ENCODE data around the gene MAD1L1. TPM values are rescaled to one million over a fixed set of nuclear protein-coding genes. Genes with fewer than 3 reads are reported as not detected.

The MAD1L1 gene
- total and polyA plus RNA-seq, 5 donors from 2014 or later, result 225 to 380 (median 300) TPM

DNA sequence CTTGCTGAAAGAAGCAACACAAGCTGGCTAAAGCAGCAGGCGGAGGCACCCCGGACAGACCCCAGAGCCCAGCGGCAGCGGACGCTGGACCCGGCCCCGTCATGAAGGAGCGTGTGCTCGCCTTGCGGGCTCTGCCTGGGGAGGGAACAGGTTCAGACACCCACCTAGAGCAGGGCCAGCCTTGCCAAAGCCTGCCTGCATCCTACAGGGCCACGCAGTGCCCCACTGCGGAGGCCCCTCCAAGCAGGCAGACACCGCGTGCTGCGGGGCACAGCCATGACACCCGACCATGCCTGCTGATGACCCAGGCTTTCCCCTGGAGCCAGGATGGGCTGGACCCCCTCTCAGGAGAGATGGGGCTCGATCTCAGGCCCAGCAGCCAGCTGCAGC, 91.7 kb downstream of the MAD1L1 start:
- Mint-ChIP-seq H3K4me3 (no peak overlapping the region), H3K27me3 (no peaks in the 10 kb centered on the region), H3K4me1 (peaks cover 0 to 22% (median 1%) of the 10 kb centered on the region in 4 donors), H3K36me3 (peaks cover 22% of the 10 kb centered on the region), H3K27ac (no peak overlapping the region), H3K9me3 (no peaks in the 10 kb centered on the region)
- Histone ChIP-seq H3K27me3 (ENCODE audit: control insufficient read depth, insufficient read depth, low read length) (no peaks in the 10 kb centered on the region), H3K36me3 (ENCODE audit: control insufficient read depth, insufficient read depth, low read length) (peaks cover 14% of the 10 kb centered on the region), H3K9me3 (ENCODE audit: control insufficient read depth in 2 of 2, low read length in 2 of 2) (no peaks in the 10 kb centered on the region), H3K4me3 (ENCODE audit: low read depth, low read length) (no peak overlapping the region), H3K4me1 (ENCODE audit: control insufficient read depth, insufficient read depth, low read length, poor library complexity, severe bottlenecking) (peaks cover 10% of the 10 kb centered on the region), H3K27ac (ENCODE audit: insufficient read depth, low read length, poor library complexity, severe bottlenecking) (no peak overlapping the region)
- DNase-seq (no peak), ATAC-seq (ENCODE audit: low read depth in 2 of 2) (no peak)

DNA sequence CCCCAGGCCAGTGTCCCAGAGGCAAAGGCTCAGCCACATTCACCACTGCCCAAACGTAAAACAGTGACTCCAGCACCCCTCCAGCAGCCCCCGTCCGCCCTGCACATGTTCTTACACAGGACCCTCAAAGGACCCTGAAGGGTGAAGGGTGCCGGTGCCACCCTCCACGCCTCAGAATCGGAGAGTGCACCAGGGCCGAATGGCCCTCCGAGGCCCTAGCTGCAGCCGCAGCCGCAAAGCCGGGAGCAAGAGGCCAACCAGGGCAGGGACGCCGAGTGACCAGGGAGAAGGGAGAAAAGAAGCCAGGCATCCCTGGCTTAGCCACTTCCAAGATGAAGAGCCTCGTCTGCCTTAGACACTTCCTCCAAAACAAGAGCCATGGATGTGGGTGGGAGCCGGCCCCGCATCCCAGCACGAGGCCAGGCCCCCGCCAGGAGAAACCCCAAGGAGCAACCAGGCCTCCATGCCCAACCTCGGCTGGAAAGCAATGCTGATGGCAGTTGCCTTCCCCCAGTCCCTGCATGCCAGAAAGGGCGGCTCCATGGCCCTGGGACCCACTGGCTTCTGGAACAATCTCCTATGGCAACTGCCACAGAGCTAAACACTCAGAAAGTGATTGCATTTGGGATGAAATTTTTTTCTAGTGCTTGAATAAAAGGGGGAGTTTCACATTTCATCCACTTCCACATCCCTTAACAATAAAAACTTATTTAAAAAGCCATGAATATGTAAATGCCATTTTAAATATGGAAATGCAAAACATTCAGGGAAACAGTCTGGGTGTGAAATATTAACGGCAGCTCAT, 92.3 kb downstream of the MAD1L1 start:
- H3K27me3 Mint-ChIP-seq, result no peaks in the 10 kb centered on the region
- no peak for ATAC-seq (ENCODE audit: low read depth in 2 of 2)
- no peak for DNase-seq
- Histone ChIP-seq H3K27ac (ENCODE audit: insufficient read depth, low read length, poor library complexity, severe bottlenecking) (no peak overlapping the region), H3K4me3 (ENCODE audit: low read depth, low read length) (no peak overlapping the region), H3K27me3 (ENCODE audit: control insufficient read depth, insufficient read depth, low read length) (no peaks in the 10 kb centered on the region), H3K36me3 (ENCODE audit: control insufficient read depth, insufficient read depth, low read length) (peaks cover 8% of the 10 kb centered on the region), H3K4me1 (ENCODE audit: control insufficient read depth, insufficient read depth, low read length, poor library complexity, severe bottlenecking) (peaks cover 10% of the 10 kb centered on the region), H3K9me3 (ENCODE audit: control insufficient read depth in 2 of 2, low read length in 2 of 2) (no peaks in the 10 kb centered on the region)
- no peaks in the 10 kb centered on the region for H3K9me3 Mint-ChIP-seq
- H3K4me1 Mint-ChIP-seq, result peaks cover 0 to 22% (median 1%) of the 10 kb centered on the region in 4 donors
- H3K4me3 Mint-ChIP-seq, result no peak overlapping the region
- H3K27ac Mint-ChIP-seq, result peak overlapping the region in 1 of 3 donors; percentile 83
- peaks cover 18% of the 10 kb centered on the region for H3K36me3 Mint-ChIP-seq

DNA sequence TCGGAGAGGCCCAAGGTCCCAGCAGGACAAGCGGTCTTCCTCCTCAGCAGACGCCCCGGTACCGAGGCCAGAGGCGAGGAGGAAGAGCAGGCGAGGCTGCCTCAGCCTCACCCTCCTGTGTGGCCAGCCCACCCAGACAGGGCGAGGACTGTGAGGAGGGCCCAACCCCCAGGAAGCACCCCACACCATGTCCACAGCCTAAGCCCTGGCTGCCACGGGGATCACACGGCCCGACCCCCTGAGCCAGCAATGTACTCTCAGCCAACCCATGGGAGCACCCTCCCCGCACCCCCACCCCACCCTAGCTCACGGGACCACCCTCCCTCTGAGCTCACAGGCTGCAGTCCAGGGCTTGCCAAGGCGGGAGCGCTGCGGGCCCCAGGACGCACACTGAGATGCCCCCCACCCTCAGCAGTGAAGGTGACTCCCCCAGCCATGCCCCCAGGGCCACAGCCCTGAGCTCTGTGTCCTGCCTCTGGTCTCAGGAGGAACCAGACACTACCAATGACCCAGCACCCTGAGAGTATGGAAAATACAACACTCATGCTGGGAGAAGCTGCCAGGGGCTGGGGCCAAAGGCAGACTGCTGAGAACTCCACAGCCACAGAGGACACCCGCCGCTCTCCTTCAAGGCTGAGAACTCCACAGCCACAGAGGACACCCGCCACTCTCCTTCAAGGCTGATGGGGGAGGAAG, 93.6 kb downstream of the MAD1L1 start:
- Mint-ChIP-seq H3K4me1 (peaks cover 0 to 22% (median 1%) of the 10 kb centered on the region in 4 donors), H3K27ac (no peak overlapping the region), H3K36me3 (peaks cover 18% of the 10 kb centered on the region), H3K4me3 (no peak overlapping the region), H3K27me3 (no peaks in the 10 kb centered on the region), H3K9me3 (no peaks in the 10 kb centered on the region)
- Histone ChIP-seq H3K4me3 (ENCODE audit: low read depth, low read length) (no peak overlapping the region), H3K4me1 (ENCODE audit: control insufficient read depth, insufficient read depth, low read length, poor library complexity, severe bottlenecking) (peaks cover 10% of the 10 kb centered on the region), H3K9me3 (ENCODE audit: control insufficient read depth in 2 of 2, low read length in 2 of 2) (no peaks in the 10 kb centered on the region), H3K36me3 (ENCODE audit: control insufficient read depth, insufficient read depth, low read length) (peaks cover 2% of the 10 kb centered on the region), H3K27me3 (ENCODE audit: control insufficient read depth, insufficient read depth, low read length) (no peaks in the 10 kb centered on the region), H3K27ac (ENCODE audit: insufficient read depth, low read length, poor library complexity, severe bottlenecking) (no peak overlapping the region)
- DNase-seq, result no peak
- no peak for ATAC-seq (ENCODE audit: low read depth in 2 of 2)

DNA sequence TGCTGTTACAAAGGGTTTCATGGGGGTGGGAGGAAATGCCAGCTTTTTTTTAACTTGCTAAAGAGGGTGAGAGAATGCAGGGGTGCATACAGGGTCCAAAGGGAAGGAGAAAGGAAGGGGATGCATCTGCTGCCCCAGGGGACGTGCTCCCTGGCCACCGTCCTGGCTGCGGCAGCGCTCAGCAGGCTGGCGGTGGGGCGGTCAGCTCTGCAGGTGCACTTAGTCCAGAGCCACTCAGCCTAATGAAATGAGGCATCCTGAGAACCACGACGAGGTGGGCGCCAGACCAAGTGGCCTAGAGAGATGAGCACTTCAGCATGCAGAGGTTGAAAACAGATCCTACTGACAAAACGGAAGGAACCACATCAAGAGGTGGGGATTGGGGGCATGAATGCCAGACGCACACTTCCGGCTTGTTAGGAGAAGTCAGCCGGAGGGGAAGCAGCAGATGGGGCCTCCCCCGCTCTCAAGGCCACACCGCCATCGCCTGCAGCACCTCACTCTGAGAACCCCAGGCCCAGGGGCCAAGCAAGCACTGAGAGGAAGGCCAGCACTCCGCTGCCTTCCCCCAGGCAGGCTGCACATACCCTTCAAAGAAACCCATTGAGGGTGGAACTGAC, 94.5 kb downstream of the MAD1L1 start:
- H3K27me3 Mint-ChIP-seq, result no peaks in the 10 kb centered on the region
- peak overlapping the region; percentile 85 to 91 (median 87) for H3K27ac Mint-ChIP-seq
- H3K27ac ChIP-seq (ENCODE audit: insufficient read depth, low read length, poor library complexity, severe bottlenecking), result no peak overlapping the region
- DNase-seq (peak in 2 of 3 donors; percentile 54 to 84), ATAC-seq (ENCODE audit: low read depth in 2 of 2) (peak; percentile 55 to 70)
- peaks cover 2% of the 10 kb centered on the region for H3K36me3 ChIP-seq (ENCODE audit: control insufficient read depth, insufficient read depth, low read length)
- H3K4me3 Mint-ChIP-seq, result peak overlapping the region in 2 of 4 donors; percentile 64 to 66
- H3K9me3 Mint-ChIP-seq, result no peaks in the 10 kb centered on the region
- H3K4me3 ChIP-seq (ENCODE audit: low read depth, low read length), result no peak overlapping the region
- peaks cover 15% of the 10 kb centered on the region for H3K36me3 Mint-ChIP-seq
- H3K4me1 ChIP-seq (ENCODE audit: control insufficient read depth, insufficient read depth, low read length, poor library complexity, severe bottlenecking), result peaks cover 10% of the 10 kb centered on the region
- no peaks in the 10 kb centered on the region for H3K9me3 ChIP-seq (ENCODE audit: control insufficient read depth in 2 of 2, low read length in 2 of 2)
- H3K4me1 Mint-ChIP-seq, result peaks cover 0 to 22% (median 1%) of the 10 kb centered on the region in 4 donors
- no peaks in the 10 kb centered on the region for H3K27me3 ChIP-seq (ENCODE audit: control insufficient read depth, insufficient read depth, low read length)

DNA sequence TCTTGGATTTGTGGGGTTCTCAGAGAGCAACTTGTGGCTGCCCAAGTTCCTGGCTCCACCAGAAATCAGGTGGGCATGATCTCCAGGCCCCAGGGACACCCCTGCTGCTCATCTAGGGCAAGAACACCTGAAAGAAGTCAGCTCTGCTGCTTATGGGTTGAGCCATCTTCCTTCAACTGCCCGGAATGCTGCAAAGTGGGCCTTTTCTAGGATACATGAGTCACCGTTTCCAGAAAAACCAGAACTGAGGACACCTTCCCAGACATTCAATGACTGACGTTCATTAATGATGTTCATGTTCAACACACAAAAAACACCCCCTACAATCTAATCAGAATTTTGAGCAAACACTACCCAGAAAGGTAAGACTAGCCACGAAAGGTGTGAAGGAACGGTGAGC, 98.0 kb downstream of the MAD1L1 start:
- ATAC-seq (ENCODE audit: low read depth in 2 of 2), result no peak
- no peak overlapping the region for H3K27ac ChIP-seq (ENCODE audit: insufficient read depth, low read length, poor library complexity, severe bottlenecking)
- no peak overlapping the region for H3K4me3 ChIP-seq (ENCODE audit: low read depth, low read length)
- H3K36me3 ChIP-seq (ENCODE audit: control insufficient read depth, insufficient read depth, low read length), result peaks cover 2% of the 10 kb centered on the region
- no peaks in the 10 kb centered on the region for H3K27me3 ChIP-seq (ENCODE audit: control insufficient read depth, insufficient read depth, low read length)
- peaks cover 10% of the 10 kb centered on the region for H3K4me1 ChIP-seq (ENCODE audit: control insufficient read depth, insufficient read depth, low read length, poor library complexity, severe bottlenecking)
- no peaks in the 10 kb centered on the region for H3K9me3 ChIP-seq (ENCODE audit: control insufficient read depth in 2 of 2, low read length in 2 of 2)
- no peaks in the 10 kb centered on the region for H3K27me3 Mint-ChIP-seq
- H3K4me1 Mint-ChIP-seq, result peaks cover 0 to 22% (median 1%) of the 10 kb centered on the region in 4 donors
- no peak overlapping the region for H3K4me3 Mint-ChIP-seq
- H3K9me3 Mint-ChIP-seq, result no peaks in the 10 kb centered on the region
- H3K36me3 Mint-ChIP-seq, result peaks cover 17% of the 10 kb centered on the region
- DNase-seq, result no peak
- no peak overlapping the region for H3K27ac Mint-ChIP-seq

DNA sequence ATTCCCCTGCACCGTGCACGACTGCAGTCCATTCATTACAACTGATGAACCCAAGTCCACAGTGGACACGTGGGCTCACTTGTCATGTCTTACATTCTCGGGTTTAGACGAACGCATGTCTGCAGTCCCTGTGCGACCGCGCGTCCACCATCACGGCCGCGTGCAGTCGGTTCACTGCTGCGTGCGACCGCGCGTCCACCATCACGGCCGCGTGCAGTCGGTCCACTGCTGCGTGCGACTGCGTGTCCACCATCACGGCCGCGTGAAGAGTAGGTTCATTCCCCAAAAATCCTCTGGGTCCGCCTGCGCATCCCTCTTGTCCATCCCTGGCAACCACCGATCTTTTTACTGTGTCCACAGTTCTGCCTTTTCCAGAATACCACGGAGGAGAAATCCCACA, 100.5 kb downstream of the MAD1L1 start:
- ATAC-seq (ENCODE audit: low read depth in 2 of 2), result no peak
- Histone ChIP-seq H3K4me1 (ENCODE audit: control insufficient read depth, insufficient read depth, low read length, poor library complexity, severe bottlenecking) (no peaks in the 10 kb centered on the region), H3K27ac (ENCODE audit: insufficient read depth, low read length, poor library complexity, severe bottlenecking) (no peak overlapping the region), H3K27me3 (ENCODE audit: control insufficient read depth, insufficient read depth, low read length) (no peaks in the 10 kb centered on the region), H3K36me3 (ENCODE audit: control insufficient read depth, insufficient read depth, low read length) (peaks cover 2% of the 10 kb centered on the region), H3K9me3 (ENCODE audit: control insufficient read depth in 2 of 2, low read length in 2 of 2) (no peaks in the 10 kb centered on the region), H3K4me3 (ENCODE audit: low read depth, low read length) (no peak overlapping the region)
- DNase-seq, result no peak
- no peaks in the 10 kb centered on the region for H3K27me3 Mint-ChIP-seq
- H3K36me3 Mint-ChIP-seq, result peaks cover 21% of the 10 kb centered on the region
- H3K4me3 Mint-ChIP-seq, result peak overlapping the region in 1 of 4 donors; percentile 28
- H3K9me3 Mint-ChIP-seq, result no peaks in the 10 kb centered on the region
- H3K27ac Mint-ChIP-seq, result no peak overlapping the region
- peaks cover 0 to 4% (median 0%) of the 10 kb centered on the region in 4 donors for H3K4me1 Mint-ChIP-seq

DNA sequence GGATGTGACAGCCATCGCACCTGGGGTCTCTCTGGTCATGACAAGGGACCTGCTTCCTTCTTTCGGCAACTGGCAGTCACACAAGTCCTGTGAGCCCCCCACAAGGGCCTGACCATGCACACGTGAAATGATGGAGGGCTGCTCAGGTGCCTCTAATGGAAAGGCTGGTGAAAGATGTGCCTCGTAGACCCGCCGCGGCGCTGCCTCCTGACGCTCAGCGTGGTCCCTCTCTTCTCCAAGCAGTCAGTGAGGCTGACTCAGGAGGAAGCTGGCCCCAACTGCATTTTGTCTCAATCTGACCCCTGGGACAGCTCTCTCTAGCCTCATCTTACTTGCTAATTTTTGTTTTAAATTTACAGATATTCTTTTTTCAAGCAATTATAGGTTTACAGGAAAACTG, 100.9 kb downstream of the MAD1L1 start:
- H3K9me3 Mint-ChIP-seq, result no peaks in the 10 kb centered on the region
- peaks cover 0 to 4% (median 0%) of the 10 kb centered on the region in 4 donors for H3K4me1 Mint-ChIP-seq
- H3K27me3 ChIP-seq (ENCODE audit: control insufficient read depth, insufficient read depth, low read length), result no peaks in the 10 kb centered on the region
- no peaks in the 10 kb centered on the region for H3K9me3 ChIP-seq (ENCODE audit: control insufficient read depth in 2 of 2, low read length in 2 of 2)
- no peaks in the 10 kb centered on the region for H3K27me3 Mint-ChIP-seq
- peaks cover 21% of the 10 kb centered on the region for H3K36me3 Mint-ChIP-seq
- H3K4me3 Mint-ChIP-seq, result no peak overlapping the region
- no peak overlapping the region for H3K4me3 ChIP-seq (ENCODE audit: low read depth, low read length)
- no peak overlapping the region for H3K27ac ChIP-seq (ENCODE audit: insufficient read depth, low read length, poor library complexity, severe bottlenecking)
- no peaks in the 10 kb centered on the region for H3K4me1 ChIP-seq (ENCODE audit: control insufficient read depth, insufficient read depth, low read length, poor library complexity, severe bottlenecking)
- peaks cover 2% of the 10 kb centered on the region for H3K36me3 ChIP-seq (ENCODE audit: control insufficient read depth, insufficient read depth, low read length)
- ATAC-seq (ENCODE audit: low read depth in 2 of 2), result no peak
- no peak for DNase-seq
- no peak overlapping the region for H3K27ac Mint-ChIP-seq
